ENCODE data around the gene TBL1X. TPM values are rescaled to one million over a fixed set of nuclear protein-coding genes. Genes with fewer than 3 reads are reported as not detected.

The TBL1X gene
- total and polyA plus RNA-seq, 2 donors (not counting 3 experiments of a cell fraction or from before 2014, with no cell fraction given) = 8.7 to 25.3 TPM

DNA sequence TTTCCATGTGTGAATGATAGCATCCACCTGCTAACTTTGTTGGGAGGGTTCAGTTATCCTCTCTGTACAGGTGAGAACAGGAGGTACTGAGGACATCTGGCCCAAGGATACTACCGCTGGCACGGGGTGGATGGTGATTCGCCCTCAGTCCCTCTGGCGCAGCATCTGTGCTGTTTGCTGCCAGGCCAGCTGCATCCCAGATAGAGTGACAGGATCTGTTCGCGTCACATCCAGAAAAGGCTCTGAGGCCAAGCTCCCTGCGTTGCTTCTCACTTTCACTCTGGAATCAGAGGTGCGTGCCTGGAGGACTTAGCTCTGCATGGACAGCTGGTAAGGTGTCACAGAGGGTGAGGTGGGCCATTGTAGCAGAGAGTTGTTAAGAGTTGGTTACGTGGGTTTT is 95.4 kb downstream of the TBL1X start:
- no TSS peak for BruUV-seq (replicated peaks)
- H3K4me3 ChIP-seq (replicated peaks in 1 of 3; ENCODE audit: insufficient read depth in 1 of 3, low read depth in 1 of 3, low read length in 3 of 3) = no peak overlapping the region
- H3K36me3 ChIP-seq (ENCODE audit: control insufficient read depth in 2 of 2, extremely low read depth in 1 of 2, insufficient read depth in 2 of 2, low read length in 2 of 2) = no peaks in the 10 kb centered on the region
- POLR2A ChIA-PET = no interaction called here
- no peaks in the 10 kb centered on the region for H3K9me1 ChIP-seq (replicated peaks; ENCODE audit: control insufficient read depth, extremely low read depth, insufficient read depth, low read length)
- no peak overlapping the region for H2AFZ ChIP-seq (ENCODE audit: low read depth, low read length)
- dilution Hi-C loops (cut with MboI; ENCODE audit: extremely low pct_ligation_motif_present, low sequenced_read_pairs) (no loop called here), intact Hi-C loops (cut with micrococcal nuclease) (no loop called here)
- no peak overlapping the region for H3K4me2 ChIP-seq (ENCODE audit: insufficient read depth, low read length)
- CTCF ChIA-PET = no interaction called here
- TF ChIP-seq POLR2AphosphoS5 (IDR thresholded peaks at IDR 0.05; ENCODE audit: insufficient read depth, low read depth, low read length) (no peak), EZH2 (IDR thresholded peaks at IDR 0.05; ENCODE audit: borderline replicate concordance, low read depth, low read length, severe bottlenecking) (no peak), GATA2 (IDR thresholded peaks at IDR 0.05; ENCODE audit: insufficient read depth, insufficient read length, low read depth, low read length) (no peak), FOS (IDR thresholded peaks at IDR 0.05; ENCODE audit: borderline replicate concordance, insufficient read depth, low read length) (no peak), JUN (IDR thresholded peaks at IDR 0.05; ENCODE audit: borderline replicate concordance, insufficient read depth, insufficient read length, low read depth) (no peak), MYC (IDR thresholded peaks at IDR 0.05; ENCODE audit: low read depth, low read length) (no peak), CTCF (IDR thresholded peaks at IDR 0.05; ENCODE audit: extremely low read depth in 1 of 2, insufficient read depth in 1 of 2, low read depth in 1 of 2, low read length in 2 of 2) (no peak), POLR2A (IDR thresholded peaks at IDR 0.05; ENCODE audit: low read depth, low read length) (no peak)
- TF ChIP-seq, protein P1, sequence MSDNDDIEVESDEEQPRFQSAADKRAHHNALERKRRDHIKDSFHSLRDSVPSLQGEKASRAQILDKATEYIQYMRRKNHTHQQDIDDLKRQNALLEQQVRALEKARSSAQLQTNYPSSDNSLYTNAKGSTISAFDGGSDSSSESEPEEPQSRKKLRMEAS (IDR thresholded peaks at IDR 0.05; ENCODE audit: insufficient read depth, insufficient read length) = no peak
- H3K9me3 ChIP-seq (replicated peaks; ENCODE audit: control insufficient read depth, insufficient read depth, low read length) = no peaks in the 10 kb centered on the region
- H3K27me3 ChIP-seq (ENCODE audit: control insufficient read depth in 2 of 2, insufficient read depth in 2 of 2, low read length in 2 of 2) = no peaks in the 10 kb centered on the region
- FAIRE-seq (no peak), DNase-seq (ENCODE audit: low read depth, low spot score) (no peak)
- no peaks in the 10 kb centered on the region for H3K79me2 ChIP-seq (ENCODE audit: control insufficient read depth, insufficient read depth, low read length)
- no peaks in the 10 kb centered on the region for H3K4me1 ChIP-seq (ENCODE audit: control insufficient read depth, extremely low read depth, insufficient read depth, low read length)
- no peaks in the 10 kb centered on the region for H4K20me1 ChIP-seq (replicated peaks; ENCODE audit: control insufficient read depth, extremely low read depth, insufficient read depth, low read length)
- H3K9ac ChIP-seq (replicated peaks; ENCODE audit: extremely low read depth, insufficient read depth, low read length) = no peak overlapping the region
- H3K27ac ChIP-seq (ENCODE audit: insufficient read depth, low read depth, low read length) = no peak overlapping the region

Data from endothelial cell of umbilical vein (primary cell).